KG1 (cell line): ENCODE results near the gene CAMSAP1.

Source experiments
- DNase-seq: peaks from one replicate; lab custom pipeline; 2025; lab: John Stamatoyannopoulos, UW

The CAMSAP1 gene

GRCh38 chr9:135774239-135774747 is 133.1 kb downstream of the CAMSAP1 start:
- no peak for DNase-seq

GRCh38 chr9:135773530-135774238 is 133.7 kb downstream of the CAMSAP1 start:
- no peak for DNase-seq

DNA sequence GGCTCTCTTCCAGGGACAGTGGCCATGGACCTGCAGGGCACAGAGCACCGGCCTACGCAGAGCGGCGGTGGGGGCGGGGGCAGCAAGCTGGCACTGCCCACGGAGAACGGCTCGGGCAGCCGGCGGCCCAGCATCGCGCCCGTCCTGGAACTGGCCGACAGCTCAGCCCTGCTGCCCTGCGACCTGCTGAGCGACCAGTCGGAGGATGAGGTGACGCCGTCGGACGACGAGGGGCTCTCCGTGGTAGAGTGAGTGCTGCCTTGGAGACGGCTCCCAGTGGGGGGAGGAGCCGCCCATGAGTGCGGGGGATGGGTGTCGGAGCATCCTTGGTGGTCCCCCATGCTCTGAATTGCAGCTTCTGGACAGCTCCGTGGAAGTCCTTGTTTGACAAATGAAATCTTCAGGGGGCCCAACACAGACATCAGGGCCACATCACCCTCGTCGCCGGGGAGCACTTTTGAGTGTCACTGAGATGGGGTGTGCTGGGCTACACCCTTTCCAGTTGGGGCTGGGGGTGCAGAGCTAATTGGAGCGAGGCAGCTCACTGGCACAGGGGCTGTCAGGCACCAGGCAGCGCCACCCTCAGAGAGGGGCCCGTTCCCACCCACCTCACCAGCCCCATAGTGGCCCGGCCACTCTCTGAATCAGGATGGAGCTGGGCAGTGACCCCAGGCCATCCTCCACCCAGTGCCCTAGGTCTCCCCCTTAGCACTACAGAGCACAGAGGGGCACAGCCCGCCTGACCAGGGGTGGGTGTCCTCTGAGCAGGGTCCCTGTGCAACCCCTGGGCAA is 134.4 kb downstream of the CAMSAP1 start:
- DNase-seq: no peak

GRCh38 chr9:135772056-135772646 is 135.2 kb downstream of the CAMSAP1 start:
- no peak for DNase-seq

- no peak for DNase-seq
Measured at GRCh38 chr9:135771401-135772051, 135.8 kb downstream of the CAMSAP1 start.

- DNase-seq: no peak
Measured at GRCh38 chr9:135770771-135771170, 136.6 kb downstream of the CAMSAP1 start.

DNA sequence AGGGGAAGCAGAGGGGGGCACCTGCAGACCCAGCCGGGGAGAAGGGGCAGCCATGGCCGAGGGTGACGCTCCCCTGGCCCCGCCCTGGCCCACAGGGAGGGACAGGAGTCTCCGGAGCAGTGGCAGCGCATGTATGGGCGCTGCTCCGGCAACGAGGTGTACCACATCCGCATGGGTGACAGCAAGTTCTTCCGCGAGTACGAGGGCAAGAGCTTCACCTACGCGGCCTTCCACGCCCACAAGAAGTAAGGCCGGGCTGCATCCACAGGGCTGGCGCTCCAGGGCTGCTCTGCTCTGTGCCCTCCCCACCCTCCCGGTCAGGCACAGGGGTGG is 137.2 kb downstream of the CAMSAP1 start:
- no peak for DNase-seq

DNA sequence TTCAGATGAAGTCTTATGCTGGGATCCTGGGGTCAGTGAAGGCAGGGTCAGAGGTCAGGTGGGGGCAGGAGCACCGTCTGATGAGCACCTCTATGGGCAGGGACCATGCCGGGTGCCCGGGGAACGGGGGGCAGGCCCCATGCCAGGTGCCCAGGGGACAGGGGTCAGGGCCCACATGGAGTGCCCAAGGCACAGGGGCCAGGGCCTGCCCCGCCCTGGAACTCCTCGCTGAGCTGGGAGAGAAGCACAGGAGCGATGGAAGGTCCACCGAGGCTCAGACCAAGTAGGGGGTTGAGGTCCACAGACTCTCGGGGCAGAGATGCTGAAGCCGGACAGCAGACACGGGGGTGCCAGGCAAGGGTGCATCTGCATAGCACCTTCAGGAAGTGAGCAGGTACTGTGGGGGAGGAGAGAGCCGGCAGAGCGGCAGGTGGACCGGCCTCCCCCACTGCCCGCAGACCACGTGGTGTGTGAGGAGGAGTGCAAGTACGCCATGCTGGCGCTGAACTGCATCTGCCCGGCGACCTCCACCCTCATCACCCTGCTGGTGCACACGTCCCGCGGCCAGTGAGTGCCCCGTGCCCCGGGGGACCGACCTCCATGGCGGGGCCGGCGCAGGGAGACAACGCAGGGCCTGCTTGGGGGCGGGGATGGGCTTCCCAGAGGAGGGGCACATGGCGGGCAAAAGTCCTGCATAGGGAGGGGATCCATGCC is 137.7 kb downstream of the CAMSAP1 start:
- no peak for DNase-seq

- no peak for DNase-seq
Measured at GRCh38 chr9:135768516-135769218, 138.7 kb downstream of the CAMSAP1 start.

DNA sequence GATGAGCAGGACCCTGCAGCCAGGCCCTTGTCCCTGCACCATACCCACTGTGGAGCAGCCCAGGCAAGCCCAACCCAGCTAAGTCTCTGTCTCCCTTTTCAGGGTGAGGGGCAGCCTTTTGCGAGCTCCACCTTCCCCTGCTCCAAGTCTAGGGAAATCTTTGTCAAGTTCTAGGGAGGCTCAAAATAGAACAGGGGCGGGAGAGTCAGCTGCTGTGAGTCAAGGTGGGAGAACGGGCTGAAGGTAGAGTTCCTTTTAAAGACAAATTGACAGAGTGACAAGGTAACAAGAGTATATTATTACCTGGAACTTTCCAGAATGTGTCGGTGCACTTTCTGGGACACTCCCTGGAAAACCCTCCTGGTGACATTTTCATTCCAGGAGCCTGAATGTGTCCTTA is 140.6 kb downstream of the CAMSAP1 start:
- DNase-seq: no peak

DNA sequence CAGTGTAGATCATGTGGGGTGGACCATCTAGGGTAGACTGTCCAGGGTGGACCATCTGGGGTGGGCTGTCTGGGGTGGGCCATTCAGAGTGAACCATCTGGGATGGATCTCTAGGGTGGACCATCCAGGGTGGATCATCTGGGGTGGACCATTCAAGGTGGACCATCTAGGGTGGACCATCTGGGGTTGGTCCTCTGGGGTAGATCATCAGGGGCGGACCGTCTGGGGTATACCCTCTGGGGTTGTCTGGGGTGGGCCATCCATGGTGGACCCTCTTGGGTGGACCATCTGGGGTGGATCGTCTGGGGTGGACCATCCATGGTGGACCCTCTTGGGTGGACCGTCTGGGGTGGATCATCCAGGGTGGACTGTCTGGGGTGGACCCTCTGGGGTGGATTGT is 141.1 kb downstream of the CAMSAP1 start:
- DNase-seq: no peak

DNA sequence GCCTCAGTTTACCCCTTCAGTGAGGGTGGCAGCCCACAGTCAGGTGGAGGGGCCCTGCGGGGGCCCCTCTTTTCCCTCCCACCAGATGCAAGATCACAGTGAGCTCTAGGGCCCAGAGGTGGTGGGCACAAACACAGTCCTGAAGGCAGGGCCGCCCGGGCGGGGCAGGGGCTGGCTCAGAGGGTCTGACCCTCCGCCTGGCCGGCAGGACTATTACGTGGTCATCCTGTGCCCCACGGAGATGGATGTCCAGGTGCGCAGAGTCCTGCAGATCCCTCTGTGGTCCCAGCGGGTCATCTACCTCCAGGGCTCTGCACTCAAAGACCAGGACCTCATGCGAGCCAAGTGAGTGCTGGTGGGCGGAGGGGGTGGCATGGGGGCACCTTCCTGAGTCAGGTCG is 141.9 kb downstream of the CAMSAP1 start:
- DNase-seq: no peak

GRCh38 chr9:135764731-135765130 is 142.6 kb downstream of the CAMSAP1 start:
- DNase-seq: no peak

- no peak for DNase-seq
Measured at GRCh38 chr9:135763716-135764446, 143.5 kb downstream of the CAMSAP1 start.

GRCh38 chr9:135762921-135763320 is 144.4 kb downstream of the CAMSAP1 start:
- DNase-seq: no peak

DNA sequence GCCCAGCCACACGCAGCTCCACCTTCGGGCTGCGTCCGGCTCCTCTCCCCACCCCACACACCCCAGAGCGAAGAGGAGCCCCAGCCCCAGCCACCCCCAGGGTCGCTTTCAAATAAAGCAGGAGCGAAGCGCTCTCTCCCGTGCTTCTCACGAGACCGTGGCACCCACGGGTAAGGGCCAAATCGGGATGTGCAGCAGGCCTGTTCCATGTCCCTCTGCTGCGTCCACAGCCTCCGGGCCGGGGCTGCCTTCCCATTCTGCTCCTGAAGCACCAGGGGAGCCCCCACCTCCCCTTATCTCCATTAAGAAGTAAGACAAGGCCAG is 145.5 kb downstream of the CAMSAP1 start:
- no peak for DNase-seq

DNA sequence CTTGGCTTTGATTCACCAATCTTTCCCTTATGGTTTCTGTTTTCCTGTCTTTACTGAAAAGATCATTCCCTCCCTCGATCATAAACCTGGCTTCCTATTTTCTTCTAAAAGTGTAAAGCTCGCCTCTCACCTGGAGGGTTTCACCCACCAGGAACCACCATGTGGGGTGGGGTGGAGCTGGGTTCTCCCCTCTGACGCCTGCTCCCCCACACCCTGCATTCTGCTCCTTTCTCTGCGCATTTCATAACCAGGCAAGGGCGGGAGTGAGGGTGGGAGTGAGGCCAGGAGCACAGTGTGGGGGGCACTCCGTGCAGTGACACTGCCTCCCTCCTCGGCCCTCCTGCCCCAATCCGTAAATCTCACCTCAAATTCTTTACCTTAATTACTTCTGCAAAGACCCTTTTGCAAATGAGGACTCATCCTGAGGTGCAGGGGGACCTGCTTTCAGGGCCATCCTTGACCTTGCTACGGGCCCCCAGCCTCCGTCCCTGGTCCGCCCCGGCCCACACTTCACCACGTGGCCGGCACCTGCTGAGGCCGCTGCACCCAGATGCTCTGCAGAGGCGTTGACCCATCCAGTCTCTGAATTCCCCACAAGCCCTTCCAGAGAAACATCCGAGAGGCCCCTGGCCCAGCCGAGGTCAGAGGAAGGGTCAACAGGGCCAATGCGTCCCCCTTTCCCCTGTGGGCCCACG is 146.0 kb downstream of the CAMSAP1 start:
- DNase-seq: no peak

DNA sequence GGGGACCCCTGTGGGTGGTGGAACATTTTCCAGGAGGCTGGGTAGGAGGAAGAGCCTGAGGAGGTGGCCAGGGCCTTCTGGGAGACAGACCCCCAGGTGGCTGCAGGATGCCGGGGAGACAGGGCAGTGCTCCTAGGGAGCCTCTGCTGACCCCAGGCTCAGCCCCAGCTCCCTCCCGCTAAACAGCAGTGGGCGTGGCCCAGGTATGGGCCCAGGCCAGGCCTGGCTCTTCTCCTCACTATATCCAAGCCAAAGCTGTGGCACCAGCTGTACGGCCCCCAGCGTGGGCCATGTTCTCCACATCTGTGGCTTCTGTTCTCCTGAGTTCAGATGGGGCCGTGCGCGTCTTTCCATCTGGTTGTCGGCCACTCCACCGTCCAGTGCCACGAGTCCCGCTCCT is 146.9 kb downstream of the CAMSAP1 start:
- DNase-seq: no peak

DNA sequence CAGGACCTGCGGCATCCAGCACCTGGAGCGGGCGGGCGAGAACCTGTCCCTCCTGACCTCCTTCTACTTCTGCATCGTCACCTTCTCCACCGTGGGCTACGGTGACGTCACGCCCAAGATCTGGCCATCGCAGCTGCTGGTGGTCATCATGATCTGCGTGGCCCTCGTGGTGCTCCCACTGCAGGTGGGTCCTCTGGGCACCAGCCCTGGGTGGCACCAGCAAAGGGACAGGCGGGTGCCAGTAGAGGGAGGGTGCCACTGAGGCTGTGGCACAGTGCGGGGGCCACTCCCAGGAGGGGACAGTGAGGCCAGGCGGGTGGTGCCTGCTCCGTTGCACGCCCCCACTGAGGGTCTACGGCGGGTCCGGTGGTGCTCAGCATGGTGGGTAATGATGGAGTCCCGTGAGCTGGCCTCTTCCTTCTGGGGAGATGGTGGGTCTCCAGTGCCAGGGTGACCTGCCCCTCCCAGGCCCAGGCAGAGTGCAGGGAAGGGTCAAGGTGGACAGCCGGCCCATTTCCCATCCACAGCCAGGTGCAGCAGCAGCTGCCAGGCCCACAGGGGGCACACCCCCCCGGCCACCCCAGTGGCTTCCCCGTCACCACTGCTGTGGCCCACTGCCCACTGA is 147.6 kb downstream of the CAMSAP1 start:
- no peak for DNase-seq

DNA sequence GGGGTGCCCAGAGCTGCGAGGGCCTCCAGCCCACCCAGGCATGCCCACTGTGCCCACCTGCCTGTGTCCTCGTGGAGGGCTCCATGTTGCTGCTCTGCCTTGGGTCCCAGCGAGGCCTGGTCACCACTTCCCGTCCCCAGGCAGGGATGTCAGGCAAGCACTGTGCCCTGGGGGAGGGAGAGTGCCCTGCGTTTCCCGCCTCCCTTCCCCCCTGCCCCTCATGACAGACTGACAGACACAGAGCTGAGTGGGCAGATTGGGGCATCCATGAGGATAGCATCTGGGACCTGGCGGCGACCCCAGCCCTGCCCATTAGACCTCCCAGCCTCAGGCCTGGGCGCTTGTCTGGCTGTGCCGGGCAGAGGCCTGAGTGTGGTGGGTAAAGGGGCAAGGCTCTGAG is 148.5 kb downstream of the CAMSAP1 start:
- no peak for DNase-seq
